ENCODE results near the gene SFTPA1. TPM values are rescaled to one million over a fixed set of nuclear protein-coding genes. Genes with fewer than 3 reads are reported as not detected.
"Not testable (repeated sequence)": the region's sequence is repeated elsewhere in the genome, so short reads cannot be mapped to it uniquely, and the experiment has no call there.

The SFTPA1 gene
- total RNA-seq, 1 donor from 2014 or later, result not detected

DNA sequence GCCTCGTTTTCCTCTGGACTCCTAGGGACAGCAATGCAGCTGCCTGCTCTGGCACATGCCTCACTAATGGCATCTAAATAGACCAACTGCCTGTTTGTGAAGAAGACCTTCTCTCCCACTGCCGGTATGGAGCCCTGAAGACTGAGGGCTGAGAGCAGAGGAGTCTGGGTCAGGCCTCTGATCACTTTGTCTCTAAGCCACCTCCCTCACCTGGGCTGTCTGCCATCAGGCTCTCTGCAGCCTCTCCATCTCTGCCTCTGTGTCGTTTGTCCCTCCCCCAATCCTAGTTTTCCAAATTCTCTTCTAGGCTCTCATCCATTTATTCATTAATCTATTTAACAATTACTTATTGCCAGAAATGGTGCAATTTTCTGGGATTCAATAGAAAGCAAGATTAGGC is 15.2 kb upstream of the SFTPA1 start:
- H3K4me2 ChIP-seq (ENCODE audit: low read length), result no peak overlapping the region
- no peak for TF ChIP-seq EZH2 (IDR thresholded peaks at IDR 0.05; ENCODE audit: insufficient read depth, low read length)
- no peak for TF ChIP-seq CTCF (IDR thresholded peaks at IDR 0.05; ENCODE audit: insufficient read depth, low read depth, low read length)
- peaks cover 9% of the 10 kb centered on the region for H3K9me3 Mint-ChIP-seq (ENCODE audit: unreplicated experiment)
- no peak overlapping the region for H2AFZ ChIP-seq (ENCODE audit: low read depth, low read length)
- H3K9ac ChIP-seq (ENCODE audit: low read length), result no peak overlapping the region
- FAIRE-seq (no peak), DNase-seq (ENCODE audit: low read depth) (no peak)
- H4K20me1 ChIP-seq (ENCODE audit: insufficient read depth, low read length), result no peaks in the 10 kb centered on the region
- H3K79me2 ChIP-seq (ENCODE audit: insufficient read depth, low read length), result no peaks in the 10 kb centered on the region
- H3K4me1 ChIP-seq (ENCODE audit: insufficient read depth, low read length), result no peaks in the 10 kb centered on the region
- no peaks in the 10 kb centered on the region for H3K4me1 Mint-ChIP-seq (ENCODE audit: low read depth, unreplicated experiment)
- no peak overlapping the region for H3K4me3 ChIP-seq (ENCODE audit: insufficient read depth, low read depth, low read length)
- H3K36me3 Mint-ChIP-seq (ENCODE audit: low read depth, unreplicated experiment), result no peaks in the 10 kb centered on the region
- no peaks in the 10 kb centered on the region for H3K36me3 ChIP-seq (ENCODE audit: insufficient read depth, low read length)
- no peak overlapping the region for H3K27ac ChIP-seq (ENCODE audit: low read depth, low read length)
- H3K27ac Mint-ChIP-seq (ENCODE audit: unreplicated experiment), result no peak overlapping the region
- no peaks in the 10 kb centered on the region for H3K27me3 ChIP-seq (ENCODE audit: insufficient read depth, low read length)
- H3K27me3 Mint-ChIP-seq (ENCODE audit: low read depth, unreplicated experiment), result peaks cover 14% of the 10 kb centered on the region
- H3K9me3 ChIP-seq (ENCODE audit: insufficient read depth, low read depth, low read length), result no peaks in the 10 kb centered on the region
- H3K4me3 Mint-ChIP-seq (ENCODE audit: unreplicated experiment), result no peak overlapping the region

GRCh38 chr10:79599644-79600043 is 11.1 kb upstream of the SFTPA1 start:
- DNase-seq (ENCODE audit: low read depth); H3K27ac Mint-ChIP-seq (ENCODE audit: unreplicated experiment); H2AFZ ChIP-seq (ENCODE audit: low read depth, low read length); H3K27me3 ChIP-seq (ENCODE audit: insufficient read depth, low read length); H3K27ac ChIP-seq (ENCODE audit: low read depth, low read length); H3K27me3 Mint-ChIP-seq (ENCODE audit: low read depth, unreplicated experiment); H3K9ac ChIP-seq (ENCODE audit: low read length); H3K36me3 ChIP-seq (ENCODE audit: insufficient read depth, low read length); H3K4me3 Mint-ChIP-seq (ENCODE audit: unreplicated experiment); H3K9me3 ChIP-seq (ENCODE audit: insufficient read depth, low read depth, low read length); H3K4me1 Mint-ChIP-seq (ENCODE audit: low read depth, unreplicated experiment); H3K4me2 ChIP-seq (ENCODE audit: low read length); FAIRE-seq; H3K4me3 ChIP-seq (ENCODE audit: insufficient read depth, low read depth, low read length); H3K4me1 ChIP-seq (ENCODE audit: insufficient read depth, low read length); H3K36me3 Mint-ChIP-seq (ENCODE audit: low read depth, unreplicated experiment); H3K79me2 ChIP-seq (ENCODE audit: insufficient read depth, low read length); H4K20me1 ChIP-seq (ENCODE audit: insufficient read depth, low read length): not testable (repeated sequence)
- peaks cover 15% of the 10 kb centered on the region for H3K9me3 Mint-ChIP-seq (ENCODE audit: unreplicated experiment)

- no peak for FAIRE-seq
- Mint-ChIP-seq H3K27me3 (ENCODE audit: low read depth, unreplicated experiment) (peaks cover 10% of the 10 kb centered on the region), H3K4me1 (ENCODE audit: low read depth, unreplicated experiment) (no peaks in the 10 kb centered on the region), H3K4me3 (ENCODE audit: unreplicated experiment) (no peak overlapping the region), H3K27ac (ENCODE audit: unreplicated experiment) (no peak overlapping the region), H3K9me3 (ENCODE audit: unreplicated experiment) (peaks cover 15% of the 10 kb centered on the region), H3K36me3 (ENCODE audit: low read depth, unreplicated experiment) (no peaks in the 10 kb centered on the region)
- Histone ChIP-seq H3K9ac (ENCODE audit: low read length) (no peak overlapping the region), H3K4me3 (ENCODE audit: insufficient read depth, low read depth, low read length) (no peak overlapping the region), H3K79me2 (ENCODE audit: insufficient read depth, low read length) (no peaks in the 10 kb centered on the region), H3K4me2 (ENCODE audit: low read length) (no peak overlapping the region), H3K36me3 (ENCODE audit: insufficient read depth, low read length) (no peaks in the 10 kb centered on the region), H3K27me3 (ENCODE audit: insufficient read depth, low read length) (peaks cover 10% of the 10 kb centered on the region), H2AFZ (ENCODE audit: low read depth, low read length) (no peak overlapping the region), H3K4me1 (ENCODE audit: insufficient read depth, low read length) (no peaks in the 10 kb centered on the region), H4K20me1 (ENCODE audit: insufficient read depth, low read length) (no peaks in the 10 kb centered on the region), H3K27ac (ENCODE audit: low read depth, low read length) (no peak overlapping the region), H3K9me3 (ENCODE audit: insufficient read depth, low read depth, low read length) (no peaks in the 10 kb centered on the region)
- DNase-seq (ENCODE audit: low read depth), result no peak
- no peak for TF ChIP-seq CTCF (IDR thresholded peaks at IDR 0.05; ENCODE audit: insufficient read depth, low read depth, low read length)
- no peak for TF ChIP-seq EZH2 (IDR thresholded peaks at IDR 0.05; ENCODE audit: insufficient read depth, low read length)
These were observed 8.8 kb upstream of the SFTPA1 start for GRCh38 chr10:79601939-79602338.

Data from astrocyte (in vitro differentiated cells and primary cell).